Femur (tissue), 1 donor: ENCODE data around the gene RNF128.
A peak's percentile ranks its signal among the peaks of the same experiment; 100 is the strongest.
"Not testable (repeated sequence)": the region's sequence is repeated elsewhere in the genome, so short reads cannot be mapped to it uniquely, and the experiment has no call there.

ENCODE experiments used
- DNase-seq: peaks from one replicate; pipeline ENCODE4 v3.0.0-alpha.2; 2017

RNF128 gene

DNA sequence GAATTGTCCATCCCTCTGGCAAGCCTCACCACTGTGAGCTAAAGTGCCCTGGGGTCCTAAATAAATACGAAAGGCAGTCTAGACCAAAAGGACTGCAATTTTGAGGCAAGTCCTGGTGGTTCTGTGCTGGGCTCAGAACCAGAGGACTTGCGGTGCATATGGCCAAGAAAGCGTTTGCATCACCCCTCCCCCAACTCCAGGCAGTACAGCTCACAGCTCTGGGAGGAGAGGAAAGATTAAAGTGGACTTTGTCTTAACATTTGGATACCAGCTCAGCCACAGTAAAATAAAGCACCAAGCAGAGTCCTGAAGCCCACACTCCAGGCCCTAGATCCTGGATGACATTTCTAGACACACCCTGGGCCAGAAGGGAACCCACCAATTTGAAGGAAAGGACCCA is 24.9 kb downstream of the RNF128 start:
- DNase-seq, result no peak

GRCh38 chrX:106752101-106752678 is 25.7 kb downstream of the RNF128 start:
- DNase-seq, result no peak

DNA sequence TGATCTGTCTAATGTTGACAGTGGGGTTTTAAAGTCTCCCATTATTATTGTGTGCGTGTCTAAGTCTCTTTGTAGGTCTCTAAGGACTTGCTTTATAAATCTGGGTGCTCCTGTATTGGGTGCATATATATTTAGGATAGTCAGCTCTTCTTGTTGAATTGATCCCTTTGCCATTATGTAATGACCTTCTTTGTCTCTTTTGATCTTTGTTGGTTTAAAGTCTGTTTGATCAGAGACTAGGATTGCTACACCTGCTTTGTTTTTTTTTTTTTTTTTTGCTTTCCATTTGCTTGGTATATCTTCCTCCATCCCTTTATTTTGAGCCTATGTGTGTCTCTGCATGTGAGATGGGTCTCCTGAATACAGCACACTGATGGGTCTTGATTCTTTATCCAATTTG is 42.8 kb downstream of the RNF128 start:
- not testable (repeated sequence) for DNase-seq

DNA sequence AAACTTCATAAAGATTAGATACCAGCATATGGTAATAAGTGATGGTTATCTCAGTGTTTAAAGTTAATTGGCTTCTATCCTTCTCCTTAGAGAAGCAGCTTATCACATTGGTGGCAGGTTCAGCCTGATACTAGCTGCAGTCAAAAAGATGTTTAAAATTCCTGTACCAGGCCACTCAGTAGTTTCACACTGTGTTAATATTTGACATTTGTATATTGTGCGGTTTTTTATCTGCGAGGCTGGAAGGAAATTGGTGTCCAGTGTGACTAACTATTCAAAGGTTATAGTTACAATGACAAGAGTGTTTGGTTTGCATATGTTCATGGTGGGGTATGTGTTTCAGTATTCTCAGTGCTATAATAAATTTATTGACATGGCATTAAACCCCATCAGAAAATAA is 48.5 kb downstream of the RNF128 start:
- no peak for DNase-seq

DNA sequence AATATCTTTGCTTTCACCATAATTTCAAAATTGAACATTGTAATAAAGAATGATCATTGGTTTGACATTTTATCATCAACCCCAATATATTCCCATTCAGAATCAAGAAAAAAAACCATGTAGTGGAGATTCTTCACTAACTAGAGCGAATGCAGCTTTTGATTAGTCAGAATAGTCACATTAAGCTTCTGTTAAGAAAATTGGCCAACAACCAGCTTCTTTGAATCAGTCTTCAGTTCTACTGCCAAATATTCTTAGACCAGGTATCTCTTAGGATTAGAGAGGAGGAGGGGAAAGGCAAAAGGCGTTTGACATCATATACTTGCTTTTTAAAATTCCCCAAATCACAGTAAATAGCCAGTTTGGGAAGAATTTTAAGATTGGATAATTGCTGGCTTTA is 53.8 kb downstream of the RNF128 start:
- no peak for DNase-seq

DNA sequence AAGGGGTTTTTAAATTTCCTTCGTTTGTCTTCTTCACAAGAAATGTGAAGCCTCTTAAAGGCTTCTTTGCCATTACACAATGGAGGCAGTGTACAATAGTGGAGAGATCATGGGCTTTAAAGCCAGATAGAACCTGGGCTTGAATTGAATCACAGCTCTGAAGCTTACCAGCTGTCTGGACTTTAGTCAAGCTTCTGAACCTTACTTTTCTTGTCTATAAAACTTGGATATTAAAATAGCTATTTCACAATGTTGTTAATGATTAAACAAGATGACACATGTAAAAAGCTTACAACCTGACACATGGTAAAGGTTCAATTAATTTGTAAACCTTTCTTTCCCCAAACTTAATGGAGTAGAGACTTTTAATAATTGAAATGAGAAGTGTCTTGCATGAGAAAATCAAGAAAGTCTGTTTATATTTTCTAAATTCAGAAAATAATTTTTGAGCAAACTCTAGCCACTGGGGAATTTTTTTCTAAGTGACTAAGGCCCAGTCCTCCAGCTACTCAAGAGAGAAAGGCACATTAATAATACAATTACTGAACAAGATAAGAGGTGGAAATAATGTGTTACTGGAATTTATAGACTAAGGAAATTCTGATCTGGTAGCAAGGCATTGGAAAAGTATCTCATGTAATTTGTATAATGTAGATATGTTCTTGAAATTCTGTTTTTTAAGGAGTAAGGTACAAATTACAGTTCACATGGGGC is 54.3 kb downstream of the RNF128 start:
- DNase-seq, result no peak

DNA sequence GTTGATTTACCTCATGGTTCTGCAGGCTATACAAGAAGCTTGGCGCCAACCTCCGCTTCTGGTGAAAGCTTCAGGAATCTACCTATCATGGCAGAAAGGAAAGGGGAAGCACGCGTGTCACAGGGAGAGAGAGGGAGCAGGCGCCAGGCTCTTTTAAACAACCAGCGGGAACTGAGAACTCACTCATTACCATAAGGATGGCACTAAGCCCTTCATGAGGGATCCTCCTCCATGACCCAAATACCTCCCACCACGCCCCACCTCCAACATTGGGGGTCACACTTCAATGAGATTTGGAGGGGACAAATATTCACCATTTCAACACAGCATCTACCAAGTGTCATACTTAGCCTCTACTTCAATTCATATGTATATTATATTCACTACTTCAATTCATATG is 57.2 kb downstream of the RNF128 start:
- DNase-seq, result no peak

DNA sequence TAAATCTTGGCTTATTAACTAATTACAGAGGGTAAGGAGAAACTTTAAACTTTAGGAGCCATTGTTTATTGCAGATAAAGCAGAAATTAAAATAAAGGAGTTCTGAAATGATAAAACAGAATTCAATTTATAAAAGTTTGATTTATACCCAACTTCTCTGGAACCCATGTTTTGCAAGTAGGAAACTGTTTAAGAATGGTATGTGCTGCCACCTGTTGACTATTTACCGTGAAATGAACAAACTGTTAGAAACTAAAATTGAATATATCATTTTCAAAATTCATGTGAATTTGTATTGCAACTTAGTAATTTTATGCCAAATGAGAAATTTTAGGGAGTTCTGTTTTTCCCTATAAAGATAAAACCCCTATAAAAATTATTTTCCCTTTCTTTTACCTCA is 65.0 kb downstream of the RNF128 start:
- no peak for DNase-seq

DNA sequence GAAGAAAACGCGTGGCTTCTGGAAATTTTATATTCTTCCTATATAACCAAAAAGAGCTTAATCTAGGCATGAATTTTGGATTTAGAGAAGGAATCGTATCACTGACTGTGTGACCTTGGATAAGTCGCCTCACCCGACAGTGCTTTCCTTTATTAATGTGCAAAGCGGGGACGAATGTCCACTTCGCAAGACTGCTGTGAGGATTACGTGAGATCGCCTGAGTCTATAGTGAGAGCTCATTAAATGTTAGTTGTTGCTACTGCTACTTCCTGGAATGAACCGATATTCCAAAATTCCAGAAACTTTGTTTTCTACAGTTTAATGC is 75.5 kb downstream of the RNF128 start:
- peak; percentile 15 for DNase-seq

DNA sequence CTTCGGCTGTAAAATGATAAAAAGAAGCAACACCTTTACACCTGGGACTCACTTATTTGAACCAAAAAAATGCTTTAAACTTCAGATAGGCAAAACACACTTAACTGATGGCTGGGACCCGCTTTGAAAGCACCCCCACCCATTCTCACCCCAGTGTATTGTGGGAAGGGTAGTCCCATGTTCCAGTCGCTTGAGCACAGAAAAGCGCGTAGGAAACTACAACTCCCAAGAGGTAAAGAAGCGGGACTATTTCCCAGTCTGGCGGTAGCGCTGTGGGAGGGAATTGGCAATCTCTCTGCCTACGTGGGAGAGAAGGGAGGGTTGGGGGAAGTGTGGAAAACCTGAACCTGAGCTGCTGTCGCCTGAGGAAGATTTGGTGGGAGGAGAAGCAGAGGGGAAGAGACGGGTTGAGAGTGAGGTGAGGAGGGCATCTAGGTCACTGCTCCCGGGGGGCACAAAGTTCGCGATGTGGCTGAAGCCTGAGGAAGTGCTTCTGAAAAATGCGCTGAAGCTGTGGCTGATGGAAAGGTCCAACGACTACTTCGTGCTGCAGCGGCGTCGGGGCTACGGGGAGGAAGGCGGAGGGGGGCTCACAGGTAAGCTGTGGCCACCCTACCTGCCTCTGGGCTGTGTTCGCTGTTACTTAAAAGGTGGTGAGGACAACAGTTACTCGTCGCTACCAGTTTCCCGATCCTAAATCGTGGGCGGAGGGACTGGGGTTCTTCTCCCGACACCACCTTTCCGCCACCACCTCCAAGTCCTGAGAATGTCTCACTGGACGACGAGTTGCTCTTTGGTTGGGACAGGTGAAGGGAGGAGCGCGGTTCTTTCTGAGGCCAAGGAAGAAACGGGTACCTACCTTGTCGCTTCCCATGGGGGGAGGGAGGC is 76.1 kb downstream of the RNF128 start, which contains the start of gene TBC1D8B:
Gene TBC1D8B, plus strand, starts transcription at position 286 of the 888 bp plus-strand sequence. Its CDS starts 181 bp downstream, at position 467.
- peak; percentile 90 for DNase-seq

- DNase-seq, result no peak
Measured at GRCh38 chrX:106811131-106811910, 84.8 kb downstream of the RNF128 start.

DNA sequence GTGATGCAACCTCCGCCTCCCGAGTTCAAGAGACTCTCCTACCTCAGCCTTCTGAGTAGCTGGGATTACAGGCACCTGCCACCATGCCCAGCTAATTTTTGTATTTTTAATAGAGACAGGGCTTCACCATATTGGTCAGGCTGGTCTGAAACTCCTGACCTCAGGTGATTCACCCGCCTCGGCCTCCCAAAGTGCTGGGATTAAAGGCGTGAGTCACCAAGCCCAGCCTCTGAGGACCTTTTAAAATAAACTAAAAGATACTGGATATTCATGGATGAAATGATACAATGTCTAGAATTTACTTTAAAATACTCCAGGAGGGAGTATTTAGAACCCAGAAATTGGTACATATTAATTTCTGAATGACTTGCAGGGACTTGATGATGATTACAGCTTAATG is 86.4 kb downstream of the RNF128 start:
- not testable (repeated sequence) for DNase-seq

DNA sequence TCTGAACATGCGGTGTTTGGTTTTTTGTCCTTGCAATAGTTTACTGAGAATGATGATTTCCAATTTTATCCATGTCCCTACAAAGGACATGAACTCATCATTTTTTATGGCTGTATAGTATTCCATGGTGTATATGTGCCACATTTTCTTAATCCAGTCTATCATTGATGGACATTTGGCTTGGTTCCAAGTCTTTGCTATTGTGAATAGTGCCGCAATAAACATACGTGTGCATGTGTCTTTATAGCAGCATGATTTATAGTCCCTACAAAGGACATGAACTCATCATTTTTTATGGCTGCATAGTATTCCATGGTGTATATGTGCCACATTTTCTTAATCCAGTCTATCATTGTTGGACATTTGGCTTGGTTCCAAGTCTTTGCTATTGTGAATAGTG is 87.6 kb downstream of the RNF128 start:
- not testable (repeated sequence) for DNase-seq
